Stimulated activated CD4-positive, alpha-beta T cell treated with anti-CD3 and anti-CD28 coated beads, TNF-alpha, amount 100 ng/mL, for 24 hours (primary cell): ENCODE measurements around the gene CCDC61.

ENCODE experiments used
- DNase-seq, 3 experiments: peaks; one replicate each; pipeline ENCODE4 v3.0.0-alpha.2; 2020; ENCODE audit warnings: low read depth in 3 of 3

CCDC61 gene

DNA sequence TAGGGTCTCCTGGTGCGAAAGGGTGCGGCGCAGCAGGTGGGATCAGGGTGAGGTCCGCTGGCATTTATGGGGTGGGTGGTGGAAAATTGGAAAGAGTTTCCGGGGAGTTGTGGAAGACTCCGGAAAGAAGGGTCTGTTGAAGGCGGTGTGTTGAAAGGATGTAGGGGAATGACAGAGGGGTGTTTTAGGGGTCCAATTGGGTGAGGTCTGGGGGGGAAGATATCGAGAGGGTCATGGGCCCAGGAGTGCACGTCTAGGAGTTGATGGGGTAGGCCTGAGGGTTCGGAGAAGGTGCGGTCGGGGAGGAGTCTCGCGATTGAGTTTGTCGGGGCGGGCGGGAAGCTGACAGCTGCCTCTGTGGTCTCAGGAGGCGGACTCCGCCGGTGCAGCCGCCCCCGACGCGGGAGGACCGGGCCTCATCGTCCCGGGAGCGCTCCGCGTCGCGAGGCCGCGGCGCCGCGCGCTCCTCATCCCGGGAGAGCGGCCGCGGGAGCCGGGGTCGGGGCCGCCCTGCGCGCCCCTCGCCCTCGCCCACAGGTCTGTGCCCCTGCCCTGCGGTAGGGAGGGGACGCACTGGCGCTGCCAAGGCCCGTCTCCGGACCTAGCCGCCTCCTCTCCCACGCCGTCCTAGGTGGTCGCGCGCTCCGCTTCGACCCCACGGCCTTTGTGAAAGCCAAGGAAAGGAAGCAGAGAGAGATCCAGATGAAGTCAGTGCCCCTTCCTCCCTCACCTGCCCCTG lies 20.6 kb downstream of the CCDC61 start:
- DNase-seq = peak in 1 of 3 experiments; percentile 37

DNA sequence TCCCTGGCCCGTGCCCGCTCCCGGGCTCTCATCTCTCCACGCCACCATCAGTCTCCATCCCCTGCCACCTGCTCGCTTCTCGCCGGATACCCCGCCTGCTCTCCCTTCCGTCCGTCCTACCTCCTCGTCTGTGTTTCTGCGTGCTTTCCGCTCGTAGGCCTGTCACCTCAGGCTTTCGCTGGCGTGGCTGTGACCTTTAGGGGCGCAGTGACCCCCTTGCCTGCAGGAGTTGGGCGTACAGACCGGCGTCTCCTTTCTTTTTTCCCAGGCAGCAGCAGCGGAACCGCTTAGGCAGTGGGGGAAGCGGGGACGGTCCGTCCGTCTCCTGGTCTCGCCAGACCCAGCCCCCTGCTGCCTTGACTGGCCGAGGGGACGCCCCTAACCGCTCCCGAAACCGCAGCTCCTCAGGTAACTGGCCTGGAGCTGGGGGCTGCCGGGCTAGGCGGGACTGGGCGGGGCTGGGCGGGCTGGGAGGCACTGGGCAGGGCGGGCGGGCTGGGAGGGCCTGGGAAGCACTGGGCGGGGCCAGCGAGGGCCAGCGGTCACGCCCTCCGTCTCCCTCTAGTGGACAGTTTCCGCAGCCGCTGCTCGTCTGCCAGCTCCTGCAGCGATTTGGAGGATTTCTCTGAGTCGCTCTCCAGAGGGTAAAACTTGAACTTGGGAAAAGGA lies 21.3 kb downstream of the CCDC61 start:
- peak; percentile 62 to 77 (median 69) for DNase-seq

DNA sequence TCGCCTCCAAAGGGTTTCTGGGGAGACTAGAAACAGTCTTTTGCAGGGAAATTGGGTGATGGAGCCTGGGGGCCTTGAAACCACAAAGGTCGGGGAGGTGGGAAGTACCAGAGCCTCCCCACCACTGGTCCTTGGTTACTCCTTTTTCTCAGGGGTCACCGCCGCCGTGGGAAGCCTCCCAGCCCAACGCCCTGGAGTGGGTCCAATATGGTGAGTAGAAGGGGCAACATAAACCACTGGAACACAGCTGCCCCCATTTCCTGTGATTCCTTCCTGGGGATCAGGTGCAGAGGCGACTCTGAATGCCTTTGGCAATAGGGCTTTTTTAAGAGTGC lies 21.8 kb downstream of the CCDC61 start:
- no peak for DNase-seq

DNA sequence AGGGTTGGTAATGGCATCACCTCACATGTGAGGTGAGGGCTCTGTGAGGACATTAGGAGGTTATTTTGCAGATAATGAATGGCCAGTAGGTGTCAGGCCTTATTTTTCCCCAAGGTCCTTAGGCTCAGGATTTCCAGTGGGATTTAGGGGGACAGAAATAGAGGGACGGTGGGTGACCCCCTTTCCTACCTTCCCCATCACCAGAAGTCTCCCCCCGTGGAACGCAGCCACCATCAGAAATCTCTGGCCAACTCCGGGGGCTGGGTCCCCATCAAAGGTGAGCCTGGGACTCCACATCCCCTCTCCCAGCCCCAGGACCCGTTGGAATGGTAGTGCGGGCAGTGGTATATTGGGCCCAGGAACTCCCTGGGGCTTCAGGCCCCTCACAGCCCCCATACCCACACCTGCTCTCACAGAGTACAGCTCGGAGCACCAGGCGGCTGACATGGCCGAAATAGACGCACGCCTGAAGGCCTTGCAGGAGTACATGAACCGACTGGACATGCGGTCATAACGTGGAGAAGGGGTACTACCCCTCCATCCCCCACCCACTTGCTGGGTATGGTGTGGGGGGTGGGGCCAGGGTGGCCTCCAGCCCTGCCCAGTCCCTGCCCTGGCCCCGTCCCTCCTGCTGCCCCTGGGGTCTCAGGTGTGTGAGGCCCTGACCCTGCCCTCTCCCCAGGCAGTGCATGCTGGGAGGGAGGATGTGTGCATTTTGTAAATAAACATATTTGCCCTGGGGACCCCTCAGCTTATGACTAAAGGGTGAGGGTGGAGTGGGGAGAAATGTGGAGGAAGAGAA lies 22.8 kb downstream of the CCDC61 start:
- no peak for DNase-seq

DNA sequence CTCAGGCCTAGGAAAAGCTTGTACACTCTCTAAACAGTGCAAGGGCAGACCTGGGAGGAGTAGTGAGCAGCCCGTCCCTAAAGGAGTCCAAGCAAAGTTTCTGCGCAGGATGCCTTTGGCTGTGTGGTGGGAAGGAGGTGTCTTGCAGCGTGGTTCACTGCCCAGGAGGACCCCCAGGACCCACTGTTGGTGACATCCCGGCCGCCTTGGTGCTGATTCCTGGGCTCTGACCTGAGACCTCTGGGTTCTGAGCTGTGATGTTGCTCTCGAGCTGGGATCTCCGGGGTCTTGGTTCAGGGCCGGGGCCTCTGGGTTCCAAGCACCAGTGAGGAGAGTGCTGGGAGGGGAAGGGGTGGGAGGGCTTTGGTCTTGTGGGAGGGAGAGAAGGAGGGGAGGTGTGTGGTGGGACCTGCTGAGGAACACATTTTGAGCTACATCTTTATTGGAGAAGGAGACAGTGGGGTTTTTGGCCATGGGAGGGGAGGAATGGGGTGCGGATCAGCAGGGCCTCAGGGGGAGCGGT lies 23.5 kb downstream of the CCDC61 start:
- no peak for DNase-seq

DNA sequence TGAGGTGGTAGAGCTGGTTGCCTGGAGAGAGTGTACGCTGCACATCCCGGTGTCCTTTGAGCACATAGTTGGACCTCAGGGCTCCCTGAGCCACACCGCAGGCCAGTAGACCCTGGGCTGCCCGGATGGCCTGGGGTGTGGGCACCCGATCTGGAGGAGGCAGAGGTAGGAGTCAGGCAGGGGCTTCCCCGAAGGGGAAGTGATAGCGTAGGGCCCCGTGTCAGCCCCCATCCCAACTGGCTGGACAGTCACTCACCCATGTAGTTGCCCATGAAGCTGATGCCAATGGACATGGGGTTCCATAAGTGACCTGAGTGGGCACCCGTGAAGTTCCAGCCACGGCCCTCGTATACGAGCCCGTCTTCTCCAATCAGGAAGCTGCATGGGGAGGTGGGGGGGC lies 24.0 kb downstream of the CCDC61 start:
- DNase-seq = no peak

DNA sequence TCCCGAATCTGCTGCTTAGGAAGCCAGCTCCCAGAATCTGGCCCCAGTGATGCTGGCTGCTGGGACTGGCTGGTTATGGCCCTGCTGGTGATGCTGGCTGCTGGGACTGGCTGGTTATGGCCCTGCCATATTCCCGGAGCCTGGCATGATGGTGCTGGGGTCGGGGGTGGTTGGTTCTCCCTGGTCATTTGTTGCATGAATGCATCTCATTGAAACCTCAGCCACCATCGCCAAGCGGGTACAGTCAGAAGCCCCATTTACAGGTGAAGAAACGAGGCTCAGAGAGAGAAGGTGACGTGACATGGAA lies 25.5 kb downstream of the CCDC61 start:
- DNase-seq = no peak

DNA sequence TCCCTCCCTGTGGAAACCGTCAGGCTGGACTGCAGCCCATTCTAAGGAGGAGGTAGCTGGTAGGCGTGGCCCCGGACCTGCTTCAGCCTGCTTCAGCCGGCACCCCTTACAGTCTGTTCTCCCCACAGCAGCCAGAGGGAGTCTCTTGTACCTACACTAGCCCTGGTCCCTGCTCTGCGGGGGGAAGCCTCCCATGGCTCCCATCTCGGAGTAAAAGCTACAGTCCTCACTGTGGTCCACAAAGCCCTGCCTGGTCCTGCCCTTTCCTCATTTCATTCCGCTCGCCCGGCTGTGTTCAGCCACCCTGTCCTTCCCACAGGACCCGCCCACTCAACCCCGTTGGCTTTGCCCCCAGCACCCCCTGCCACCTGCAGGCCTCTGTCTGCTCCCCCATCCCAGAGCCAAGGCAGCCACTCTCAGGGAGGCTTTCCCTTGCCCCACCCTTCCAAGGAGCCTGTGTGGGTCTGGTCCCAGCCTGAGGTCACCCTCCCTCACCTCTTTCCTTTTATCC lies 26.3 kb downstream of the CCDC61 start:
- DNase-seq = no peak

DNA sequence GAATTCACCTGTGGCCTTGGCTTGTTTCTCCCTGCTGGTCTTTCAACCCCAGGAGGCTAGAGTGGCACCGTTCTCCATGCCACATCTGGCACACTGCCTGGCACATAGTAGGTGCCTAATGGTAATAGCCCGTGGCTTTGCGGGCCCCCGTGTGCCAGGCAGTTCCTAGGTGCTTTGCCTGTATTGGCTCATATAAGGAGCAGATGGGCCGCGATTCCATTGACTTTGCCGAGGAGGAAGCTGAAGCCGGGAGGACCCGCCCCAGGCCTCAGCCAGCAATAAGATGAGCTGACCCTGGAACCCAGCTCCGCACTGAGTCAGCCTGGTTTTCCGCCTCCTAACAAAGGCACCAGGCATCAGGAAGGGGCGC lies 26.8 kb downstream of the CCDC61 start:
- no peak for DNase-seq

DNA sequence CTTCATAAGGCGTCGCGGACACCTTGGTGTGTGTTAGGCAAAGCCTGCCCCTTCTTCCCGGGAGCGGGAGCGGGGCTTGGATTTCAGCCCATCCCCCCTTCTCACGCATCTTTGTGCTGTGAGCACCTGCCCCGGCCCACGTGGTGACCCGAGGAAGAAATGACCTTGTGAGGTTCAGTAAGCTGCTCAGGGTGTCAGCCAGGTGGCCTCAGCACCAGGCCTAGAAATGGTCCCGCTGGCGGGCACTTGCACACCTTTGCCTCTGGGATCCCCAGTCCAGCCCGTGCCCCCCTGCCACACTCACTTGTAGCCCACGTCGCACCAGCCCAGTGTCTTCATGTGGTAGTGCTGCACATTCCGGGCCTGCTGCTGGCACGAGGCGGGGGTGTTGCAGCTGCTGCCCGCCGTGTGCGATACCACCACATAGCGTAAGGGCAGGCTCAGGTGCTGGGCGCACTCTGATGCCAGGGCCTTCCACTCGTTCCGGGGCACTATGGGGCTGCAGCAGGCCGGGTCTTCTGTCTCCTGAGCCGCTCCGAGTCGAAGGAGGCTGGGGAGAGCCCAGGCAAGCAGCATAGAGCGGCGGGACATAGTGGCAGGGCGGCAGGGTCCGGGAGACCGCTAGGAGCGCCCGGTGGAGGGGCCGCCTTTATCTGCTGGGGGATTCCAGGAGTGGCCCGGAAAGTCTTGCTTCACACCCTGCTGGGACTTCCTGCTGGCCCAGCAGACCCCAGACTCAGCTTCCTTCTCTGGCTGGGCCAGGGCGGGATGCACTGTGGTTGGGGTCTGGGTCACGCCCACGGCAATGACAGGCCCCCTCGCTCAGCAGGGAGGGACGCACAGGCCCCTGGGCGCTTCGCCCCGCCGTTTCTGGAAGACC lies 27.4 kb downstream of the CCDC61 start, which contains the start of gene PGLYRP1:
TSS of gene PGLYRP1 (minus strand) at position 623 of the 880 bp plus-strand sequence. CDS start at position 591, 32 bp downstream.
- no peak for DNase-seq

DNA sequence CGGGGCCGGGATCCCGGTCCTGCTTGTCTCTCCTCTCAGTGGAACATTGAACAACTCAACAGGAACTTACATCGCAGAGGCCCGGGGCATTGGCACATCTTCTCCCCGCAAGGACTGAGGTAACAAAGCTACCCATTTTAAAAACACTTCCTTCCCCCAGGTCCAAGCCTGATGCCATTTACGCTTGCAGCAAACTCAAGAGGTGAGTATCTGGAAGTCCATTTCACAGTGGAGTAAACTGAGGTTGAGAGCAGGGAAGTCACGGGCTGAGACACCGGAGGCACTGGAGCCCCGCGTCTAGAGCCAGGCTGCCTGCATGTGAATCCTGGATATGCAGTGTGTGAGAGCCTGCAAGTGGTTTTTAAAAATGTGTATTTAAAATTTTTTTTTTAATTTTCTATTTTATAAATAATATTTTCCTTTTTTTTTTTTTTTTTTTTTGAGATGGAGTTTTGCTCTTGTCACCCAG lies 28.1 kb downstream of the CCDC61 start:
- DNase-seq = no peak

DNA sequence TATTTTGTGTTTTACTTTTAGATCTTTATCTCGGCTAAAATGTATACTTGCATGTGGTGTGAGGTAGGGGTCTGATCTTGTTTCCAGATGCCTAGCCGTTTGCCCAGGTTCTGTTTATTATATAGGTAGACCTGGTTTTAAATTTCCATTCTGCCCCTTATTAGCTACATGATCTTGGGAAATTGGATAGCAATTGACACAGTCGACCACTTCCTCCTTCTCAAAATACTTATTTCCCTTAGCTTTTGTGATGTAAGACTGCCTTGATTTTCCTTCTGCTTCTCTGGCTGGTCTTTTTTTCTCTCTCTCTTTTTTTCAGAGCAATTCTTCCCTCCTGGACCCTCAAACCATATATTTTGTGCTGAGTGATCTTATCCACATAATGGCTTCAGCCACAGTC lies 30.6 kb downstream of the CCDC61 start:
- no peak for DNase-seq

DNA sequence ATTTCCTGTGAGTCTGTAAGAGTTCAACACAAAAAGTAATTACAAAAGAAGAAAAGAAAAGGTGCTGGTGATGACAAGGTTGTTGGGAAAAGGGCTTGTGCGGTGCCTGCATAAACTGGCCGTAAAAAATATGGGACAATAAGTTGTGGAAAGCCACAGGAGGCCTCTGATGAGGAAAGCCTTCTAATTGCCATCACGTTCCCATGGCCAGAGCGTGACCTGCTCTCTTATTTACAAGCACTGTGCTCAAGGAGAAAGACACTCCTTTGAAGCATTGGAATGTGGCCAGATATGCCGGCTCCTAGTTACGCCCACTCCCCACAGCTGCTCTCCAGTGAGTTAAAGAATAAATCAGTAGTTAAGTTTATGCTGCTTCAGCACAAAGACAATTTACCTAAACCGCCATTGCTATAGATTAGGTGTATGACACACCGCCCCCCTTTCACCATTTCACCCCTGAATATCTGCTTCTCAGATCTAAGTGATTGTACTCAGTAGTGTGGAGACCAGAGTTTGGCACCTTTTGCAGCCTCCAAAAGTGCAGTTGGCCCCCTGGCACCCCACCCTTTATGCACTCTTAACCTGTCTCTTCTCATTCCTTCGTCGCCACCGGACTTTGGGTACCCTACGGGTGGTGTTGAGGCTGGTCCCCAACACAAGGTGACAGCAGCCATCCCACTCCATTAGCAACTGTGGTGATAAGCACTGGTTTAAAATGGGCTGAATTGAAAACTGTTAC lies 35.7 kb downstream of the CCDC61 start:
- no peak for DNase-seq

DNA sequence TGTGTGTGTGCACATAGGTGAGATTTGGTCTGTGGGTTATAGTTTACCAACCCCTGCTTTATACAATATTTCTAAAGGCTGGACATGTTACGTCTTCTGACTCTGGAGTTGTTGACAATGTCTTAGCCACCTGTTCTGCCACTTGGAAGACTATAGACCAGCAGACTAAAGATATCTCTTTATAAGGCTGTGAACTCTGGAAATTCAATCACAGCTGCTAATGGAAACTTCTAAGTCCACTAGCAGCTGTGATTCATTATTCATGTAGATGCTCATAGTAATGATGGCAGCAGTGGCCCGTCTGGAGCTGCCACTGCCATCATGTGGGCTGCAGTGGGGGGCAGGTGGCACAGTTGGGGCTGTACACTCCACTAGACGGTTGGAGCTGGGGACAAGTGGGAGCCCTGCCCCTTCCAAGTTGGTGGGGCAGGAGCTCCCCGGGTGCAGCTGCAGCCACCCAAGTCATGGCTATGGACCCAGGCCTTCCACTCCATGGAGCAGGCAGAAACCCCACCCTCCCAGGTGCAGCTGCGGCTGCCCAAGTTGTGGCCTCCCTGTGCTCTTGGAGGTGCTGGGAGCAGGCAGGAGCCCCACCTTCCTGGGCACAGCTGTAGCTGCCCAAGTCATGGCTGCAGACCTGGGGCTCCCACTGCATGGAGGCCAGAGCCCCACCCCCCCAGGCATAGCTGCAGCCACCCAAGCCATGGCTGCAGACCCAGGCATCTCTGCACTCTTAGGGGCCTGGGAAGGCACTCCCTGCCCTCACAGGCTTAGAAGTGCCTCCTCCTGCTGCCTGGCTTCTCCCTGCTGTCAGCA lies 36.7 kb downstream of the CCDC61 start:
- DNase-seq = no peak

DNA sequence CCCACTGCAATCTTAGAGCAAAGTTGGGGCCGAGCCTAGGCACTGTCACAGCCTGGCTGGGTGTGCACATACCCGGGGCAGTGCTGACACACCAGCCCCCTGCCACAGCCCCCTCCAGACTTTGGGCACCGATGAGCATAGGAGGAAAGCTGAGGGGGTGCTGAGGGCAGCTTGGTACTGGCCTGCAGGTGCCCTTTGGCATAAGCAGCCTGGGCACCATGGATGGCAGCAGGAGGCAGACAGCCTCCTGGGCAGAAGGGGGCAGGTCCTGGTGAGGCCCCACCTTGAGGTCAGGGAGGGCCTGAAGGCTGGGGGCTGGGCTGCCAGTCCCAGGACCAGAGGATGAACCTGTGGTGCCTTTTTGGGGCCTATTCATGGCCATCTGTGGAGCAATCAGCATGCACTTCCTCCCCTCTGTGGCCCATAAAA lies 37.3 kb downstream of the CCDC61 start:
- no peak for DNase-seq

DNA sequence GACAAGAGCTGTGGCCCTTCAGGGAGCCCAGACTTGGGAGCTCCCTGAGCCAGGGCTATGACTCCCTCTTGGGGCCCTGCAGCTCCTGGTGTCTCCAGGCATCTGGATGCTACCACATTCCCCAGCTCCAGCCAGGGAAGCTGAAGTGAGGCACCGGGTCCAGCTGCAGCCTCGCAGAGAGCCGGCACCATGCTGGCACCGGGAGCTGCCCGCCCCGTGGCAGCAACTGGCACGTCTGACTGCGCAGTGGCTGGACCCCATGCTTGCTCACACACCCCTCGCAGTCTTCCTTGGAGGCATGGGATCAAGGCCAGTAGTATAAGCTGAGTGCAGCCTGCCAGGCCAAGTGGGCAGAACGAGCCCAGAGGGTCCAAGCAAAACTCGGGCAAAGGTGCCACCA lies 38.1 kb downstream of the CCDC61 start:
- DNase-seq = no peak

DNA sequence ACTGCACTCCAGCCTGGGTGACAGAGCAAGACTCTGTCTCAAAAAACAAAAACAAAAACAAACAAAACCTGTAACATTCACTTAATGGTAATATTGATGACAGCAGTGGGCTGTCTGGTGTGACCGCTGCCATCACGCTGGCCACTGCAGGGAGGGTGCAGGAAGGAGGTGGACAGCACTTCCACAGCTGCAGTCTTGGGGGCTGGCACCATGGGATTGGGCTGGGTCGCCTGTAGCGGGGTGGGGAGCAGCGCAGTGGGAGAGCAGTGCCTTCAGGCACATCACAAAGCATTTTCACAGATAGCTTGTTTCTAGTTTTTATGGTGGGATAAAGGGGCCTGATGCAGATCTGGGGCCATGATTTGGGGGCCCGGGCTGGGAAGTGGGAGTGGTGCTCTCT lies 40.3 kb downstream of the CCDC61 start:
- no peak for DNase-seq

DNA sequence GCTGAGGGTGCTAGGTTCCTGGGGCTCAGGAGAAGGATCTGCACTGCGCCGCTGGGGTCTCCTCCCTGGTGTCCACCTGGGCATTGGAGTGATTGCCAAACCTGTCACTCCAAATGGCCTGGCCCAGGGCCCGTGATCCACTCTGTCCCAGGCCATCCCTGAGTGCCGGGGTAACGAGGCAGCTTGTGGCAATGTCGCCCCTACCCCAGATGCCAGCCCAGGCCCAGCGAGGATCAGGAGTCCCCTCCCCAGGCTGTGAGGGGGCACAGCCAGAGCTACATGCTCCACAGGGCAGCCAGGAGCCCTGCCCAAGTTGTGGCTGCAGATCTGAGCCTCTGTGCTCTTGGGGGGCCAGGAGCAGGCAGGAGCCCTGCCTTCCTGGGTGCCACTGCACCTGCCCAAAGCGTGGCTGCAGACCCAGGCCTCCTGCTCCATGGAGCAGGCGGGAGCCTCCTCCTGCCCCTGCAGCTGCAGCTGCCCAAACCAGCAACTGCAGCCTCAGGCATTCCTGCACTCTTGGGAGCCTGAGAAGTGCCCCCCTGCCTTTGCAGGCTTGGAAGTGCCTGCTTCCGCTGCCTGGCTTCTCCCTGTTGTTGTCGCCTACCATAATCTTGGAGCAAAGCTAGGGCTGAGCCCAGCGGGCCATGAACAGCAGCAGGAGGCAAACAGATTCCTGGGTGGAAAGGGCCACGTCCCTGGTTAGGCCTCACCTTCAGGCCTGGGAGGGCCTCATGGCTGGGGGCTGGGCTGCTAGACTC lies 40.9 kb downstream of the CCDC61 start:
- no peak for DNase-seq

DNA sequence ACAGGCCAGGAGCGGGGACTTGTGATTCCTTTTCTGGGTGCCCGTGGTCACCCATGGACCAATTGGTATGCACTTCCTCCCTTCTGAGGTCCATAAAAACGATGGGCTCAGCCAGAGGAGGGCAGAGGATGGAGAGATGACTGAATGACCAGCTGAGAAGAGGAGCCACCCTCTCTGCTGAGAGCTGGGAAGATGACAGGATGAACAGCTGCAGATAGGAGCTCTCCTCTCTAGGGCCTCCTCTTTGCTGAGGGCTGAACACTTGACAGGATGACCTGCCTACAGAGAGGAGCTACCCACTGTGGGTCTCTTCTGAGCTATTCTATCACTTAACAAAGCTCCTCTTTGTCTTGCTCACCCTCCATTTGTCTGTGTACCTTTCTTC lies 41.5 kb downstream of the CCDC61 start:
- no peak for DNase-seq
